ENCODE data around the gene CAMTA1.

The CAMTA1 gene

GRCh38 chr1:7495962-7496361, 710.7 kb downstream of the CAMTA1 start:
- H3K27me3 Mint-ChIP-seq, result peaks cover 3% of the 10 kb centered on the region
- DNase-seq, result no peak
- no peaks in the 10 kb centered on the region for H3K4me1 Mint-ChIP-seq (ENCODE audit: low read depth)
- H3K4me3 Mint-ChIP-seq, result no peak overlapping the region
- H3K36me3 Mint-ChIP-seq (ENCODE audit: low read depth), result no peaks in the 10 kb centered on the region
- H3K27ac Mint-ChIP-seq, result no peak overlapping the region
- H3K9me3 Mint-ChIP-seq, result no peaks in the 10 kb centered on the region

GRCh38 chr1:7497107-7497637, 711.9 kb downstream of the CAMTA1 start:
- H3K27ac Mint-ChIP-seq, result no peak overlapping the region
- no peak overlapping the region for H3K4me3 Mint-ChIP-seq
- no peaks in the 10 kb centered on the region for H3K9me3 Mint-ChIP-seq
- no peaks in the 10 kb centered on the region for H3K36me3 Mint-ChIP-seq (ENCODE audit: low read depth)
- DNase-seq, result no peak
- peaks cover 3% of the 10 kb centered on the region for H3K27me3 Mint-ChIP-seq
- no peaks in the 10 kb centered on the region for H3K4me1 Mint-ChIP-seq (ENCODE audit: low read depth)

GRCh38 chr1:7500381-7501083, 715.3 kb downstream of the CAMTA1 start:
- Mint-ChIP-seq H3K27ac (no peak overlapping the region), H3K4me3 (no peak overlapping the region), H3K27me3 (no peaks in the 10 kb centered on the region)

DNA sequence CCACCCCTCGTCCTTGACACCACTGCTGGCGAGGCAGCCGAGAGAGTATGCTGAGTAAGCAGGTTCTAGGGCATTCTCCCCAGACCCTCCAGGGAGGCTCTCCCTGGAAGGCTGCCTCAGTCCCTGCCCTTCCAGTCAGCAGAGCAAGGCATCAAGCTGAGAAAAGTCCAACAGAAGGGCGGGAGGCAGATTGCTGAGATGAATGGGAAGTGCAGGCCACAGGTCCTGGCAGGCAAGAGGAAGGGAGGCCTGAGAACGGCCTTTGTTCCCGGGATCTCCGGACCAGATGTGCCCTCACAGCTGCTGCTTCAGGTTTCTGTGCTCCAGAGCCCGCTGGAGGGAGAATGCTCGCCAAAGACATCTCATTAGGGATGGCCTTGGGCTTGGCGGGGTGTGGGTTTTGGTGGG, 715.8 kb downstream of the CAMTA1 start:
- Mint-ChIP-seq H3K27me3 (no peaks in the 10 kb centered on the region), H3K9me3 (no peaks in the 10 kb centered on the region), H3K4me1 (ENCODE audit: low read depth) (no peaks in the 10 kb centered on the region), H3K4me3 (no peak overlapping the region), H3K36me3 (ENCODE audit: low read depth) (no peaks in the 10 kb centered on the region), H3K27ac (no peak overlapping the region)
- no peak for DNase-seq

More at GRCh38 chr1:7500381-7501083, 715.3 kb downstream of the CAMTA1 start:
- no peak for DNase-seq
- Mint-ChIP-seq H3K9me3 (no peaks in the 10 kb centered on the region), H3K4me1 (ENCODE audit: low read depth) (no peaks in the 10 kb centered on the region), H3K36me3 (ENCODE audit: low read depth) (no peaks in the 10 kb centered on the region)

GRCh38 chr1:7501723-7502603, 716.7 kb downstream of the CAMTA1 start:
- no peaks in the 10 kb centered on the region for H3K4me1 Mint-ChIP-seq (ENCODE audit: low read depth)
- H3K4me3 Mint-ChIP-seq, result no peak overlapping the region
- H3K27me3 Mint-ChIP-seq, result no peaks in the 10 kb centered on the region
- H3K27ac Mint-ChIP-seq, result no peak overlapping the region
- no peaks in the 10 kb centered on the region for H3K36me3 Mint-ChIP-seq (ENCODE audit: low read depth)
- H3K9me3 Mint-ChIP-seq, result no peaks in the 10 kb centered on the region
- no peak for DNase-seq

- Mint-ChIP-seq H3K27me3 (no peaks in the 10 kb centered on the region), H3K9me3 (no peaks in the 10 kb centered on the region), H3K36me3 (ENCODE audit: low read depth) (no peaks in the 10 kb centered on the region), H3K27ac (no peak overlapping the region), H3K4me1 (ENCODE audit: low read depth) (no peaks in the 10 kb centered on the region), H3K4me3 (no peak overlapping the region)
- DNase-seq, result no peak
These were observed 718.6 kb downstream of the CAMTA1 start for GRCh38 chr1:7503691-7504437.

GRCh38 chr1:7504438-7504720, 719.1 kb downstream of the CAMTA1 start:
- H3K27me3 Mint-ChIP-seq, result no peaks in the 10 kb centered on the region
- no peaks in the 10 kb centered on the region for H3K4me1 Mint-ChIP-seq (ENCODE audit: low read depth)
- H3K9me3 Mint-ChIP-seq, result no peaks in the 10 kb centered on the region
- DNase-seq, result no peak
- H3K27ac Mint-ChIP-seq, result no peak overlapping the region
- H3K4me3 Mint-ChIP-seq, result no peak overlapping the region
- H3K36me3 Mint-ChIP-seq (ENCODE audit: low read depth), result no peaks in the 10 kb centered on the region

- Mint-ChIP-seq H3K4me3 (no peak overlapping the region), H3K36me3 (ENCODE audit: low read depth) (no peaks in the 10 kb centered on the region), H3K9me3 (no peaks in the 10 kb centered on the region), H3K4me1 (ENCODE audit: low read depth) (no peaks in the 10 kb centered on the region), H3K27ac (no peak overlapping the region), H3K27me3 (no peaks in the 10 kb centered on the region)
- no peak for DNase-seq
These were observed 720.0 kb downstream of the CAMTA1 start for GRCh38 chr1:7505094-7505770.

- no peak overlapping the region for H3K27ac Mint-ChIP-seq
- H3K4me3 Mint-ChIP-seq, result no peak overlapping the region
- no peaks in the 10 kb centered on the region for H3K27me3 Mint-ChIP-seq
- no peaks in the 10 kb centered on the region for H3K36me3 Mint-ChIP-seq (ENCODE audit: low read depth)
- H3K4me1 Mint-ChIP-seq (ENCODE audit: low read depth), result no peaks in the 10 kb centered on the region
- no peak for DNase-seq
- H3K9me3 Mint-ChIP-seq, result no peaks in the 10 kb centered on the region
These were observed 720.7 kb downstream of the CAMTA1 start for GRCh38 chr1:7505771-7506453.

DNA sequence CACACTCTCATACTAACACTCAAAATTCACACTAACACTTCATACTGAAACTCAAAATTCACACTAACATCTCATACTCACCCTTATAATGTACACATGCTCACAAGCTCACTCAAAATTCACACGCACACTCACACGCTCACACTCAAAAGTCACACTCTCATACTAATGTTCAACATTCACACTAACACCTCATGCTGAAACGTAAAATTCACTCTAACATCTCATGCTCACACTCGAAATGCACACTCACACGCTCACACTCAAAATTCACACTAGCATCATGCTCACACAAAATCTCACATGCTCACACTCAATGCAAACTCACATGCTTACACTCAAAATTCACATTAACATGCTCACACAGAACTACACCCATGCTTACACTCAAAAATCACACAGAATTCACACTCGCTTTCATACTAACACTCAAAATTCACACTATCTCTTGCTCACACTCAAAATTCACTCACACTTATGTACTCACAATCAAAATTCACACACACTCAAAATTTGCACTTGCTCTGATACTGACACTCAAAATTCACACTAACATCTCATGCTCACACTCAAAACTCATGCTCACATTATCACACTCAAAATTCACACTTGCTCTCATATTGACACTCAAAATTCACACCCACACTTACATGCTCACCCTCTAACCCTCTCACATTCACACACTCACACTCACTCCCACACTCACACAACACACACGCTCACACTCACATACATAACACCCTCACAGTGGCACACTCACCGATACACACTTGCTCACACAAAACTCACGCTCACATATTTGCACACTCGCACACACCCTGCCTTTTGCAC, 721.4 kb downstream of the CAMTA1 start:
- no peaks in the 10 kb centered on the region for H3K9me3 Mint-ChIP-seq
- no peak overlapping the region for H3K27ac Mint-ChIP-seq
- no peak for DNase-seq
- H3K4me3 Mint-ChIP-seq, result no peak overlapping the region
- no peaks in the 10 kb centered on the region for H3K36me3 Mint-ChIP-seq (ENCODE audit: low read depth)
- H3K4me1 Mint-ChIP-seq (ENCODE audit: low read depth), result no peaks in the 10 kb centered on the region
- H3K27me3 Mint-ChIP-seq, result no peaks in the 10 kb centered on the region

DNA sequence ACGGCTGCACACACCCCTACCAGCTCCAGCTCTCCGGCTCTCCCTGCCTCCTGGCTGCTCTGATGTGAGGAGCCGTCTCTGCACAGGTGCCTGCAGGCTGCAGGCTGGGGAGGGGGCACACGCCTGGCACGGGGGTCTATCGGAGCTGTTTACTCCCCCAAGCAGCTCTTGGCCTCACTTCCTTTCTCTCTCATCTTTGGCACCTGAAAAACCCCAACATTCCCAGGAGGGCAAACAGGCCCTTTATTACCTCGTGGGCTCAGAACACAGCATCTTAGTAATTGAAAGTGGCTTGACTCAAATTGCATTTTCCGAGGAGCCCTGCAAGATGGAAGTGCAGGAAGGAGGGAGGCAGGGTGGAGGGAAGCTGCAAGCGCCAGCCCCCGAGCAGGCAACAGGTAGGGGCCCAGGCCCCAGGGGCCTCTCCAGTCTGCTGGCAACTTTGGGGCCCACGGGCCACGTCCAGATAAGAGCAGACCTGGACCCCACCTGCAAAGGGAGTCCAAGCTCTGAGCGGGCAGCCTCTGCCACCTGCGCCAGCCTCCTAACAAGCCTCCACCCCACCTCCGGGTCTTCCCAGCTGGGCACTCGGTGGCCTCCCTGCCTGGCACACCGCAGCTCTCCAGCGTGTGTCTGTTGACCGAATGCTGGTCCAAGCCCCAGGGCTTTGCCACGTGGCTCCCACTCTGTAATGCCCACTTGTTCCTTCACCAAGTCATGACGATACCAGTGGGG, 722.2 kb downstream of the CAMTA1 start:
- DNase-seq, result no peak
- Mint-ChIP-seq H3K36me3 (ENCODE audit: low read depth) (no peaks in the 10 kb centered on the region), H3K9me3 (no peaks in the 10 kb centered on the region), H3K4me3 (no peak overlapping the region), H3K27me3 (peaks cover 5% of the 10 kb centered on the region), H3K27ac (no peak overlapping the region), H3K4me1 (ENCODE audit: low read depth) (no peaks in the 10 kb centered on the region)

DNA sequence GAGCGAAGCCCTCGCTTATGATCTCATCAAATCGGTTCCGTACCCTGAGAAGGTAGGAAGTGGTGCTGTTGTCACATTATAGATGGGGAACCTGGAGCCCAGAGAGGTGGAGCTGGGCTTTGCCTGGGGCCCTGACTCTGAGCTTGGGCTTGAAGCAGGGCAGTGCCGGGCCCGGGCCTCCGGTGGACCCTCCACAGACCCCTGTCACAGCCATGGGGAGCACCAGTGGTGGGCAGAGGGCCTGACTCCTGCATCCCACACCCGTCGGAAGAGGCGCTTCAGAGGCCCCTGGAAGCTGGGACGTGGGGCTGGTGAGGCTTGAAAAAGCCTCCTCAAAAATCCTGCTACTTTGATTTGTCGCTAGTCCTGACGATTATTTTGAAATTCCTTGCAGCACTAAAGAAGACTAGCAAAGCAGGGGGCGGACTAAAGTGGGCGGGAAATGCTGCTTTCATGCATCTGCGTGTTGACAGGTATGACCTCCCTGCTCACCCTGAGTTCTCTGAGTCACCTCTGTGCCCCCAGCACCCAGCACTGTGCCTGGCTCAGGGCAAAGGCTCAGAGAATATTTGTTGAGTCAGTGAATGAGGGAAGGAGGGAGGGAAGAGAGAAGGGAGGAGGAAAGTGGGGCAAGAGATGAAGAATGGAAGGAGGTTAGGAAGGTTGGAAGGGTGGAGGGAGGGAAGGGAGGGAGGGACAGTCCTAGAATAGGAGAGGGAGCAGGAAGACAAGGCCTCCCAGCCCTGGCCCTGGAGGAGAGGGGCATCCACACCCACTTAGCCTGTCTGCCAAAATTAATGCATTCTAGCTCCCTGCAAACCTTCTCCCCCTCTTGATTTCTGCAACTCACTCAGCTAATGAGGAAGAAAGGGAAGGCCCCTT, 723.0 kb downstream of the CAMTA1 start:
- no peak overlapping the region for H3K27ac Mint-ChIP-seq
- no peak overlapping the region for H3K4me3 Mint-ChIP-seq
- no peaks in the 10 kb centered on the region for H3K9me3 Mint-ChIP-seq
- H3K27me3 Mint-ChIP-seq, result peaks cover 13% of the 10 kb centered on the region
- H3K36me3 Mint-ChIP-seq (ENCODE audit: low read depth), result no peaks in the 10 kb centered on the region
- DNase-seq, result no peak
- no peaks in the 10 kb centered on the region for H3K4me1 Mint-ChIP-seq (ENCODE audit: low read depth)
